BLaER1 (cell line): ENCODE measurements around the gene CMSS1.

ENCODE experiments used
- H3K27ac ChIP-seq: shearing (Covaris generic); formaldehyde crosslinking; 2 replicates; pipeline ENCODE4 v1.8.1; 2022
- H3K27me3 ChIP-seq: shearing (Covaris generic); formaldehyde crosslinking; 2 replicates; pipeline ENCODE4 v1.8.1; 2022
- H3K36me3 ChIP-seq: shearing (Covaris generic); formaldehyde crosslinking; 2 replicates; pipeline ENCODE4 v1.8.1; 2022
- H3K4me1 ChIP-seq: shearing (Covaris generic); formaldehyde crosslinking; 2 replicates; pipeline ENCODE4 v1.8.1; 2022
- H3K4me2 ChIP-seq: shearing (Covaris generic); formaldehyde crosslinking; 2 replicates; pipeline ENCODE4 v1.8.1; 2022
- H3K4me3 ChIP-seq: shearing (Covaris generic); formaldehyde crosslinking; 2 replicates; pipeline ENCODE4 v1.8.1; 2022
- H3K9ac ChIP-seq: shearing (Covaris generic); formaldehyde crosslinking; 2 replicates; pipeline ENCODE4 v1.8.1; 2022
- H3K9me3 ChIP-seq: shearing (Covaris generic); formaldehyde crosslinking; 2 replicates; pipeline ENCODE4 v1.8.1; 2022
- H4K20me1 ChIP-seq: shearing (Covaris generic); formaldehyde crosslinking; 2 replicates; pipeline ENCODE4 v1.8.1; 2022
- Cebpa-rat ChIP-seq: shearing (Covaris generic); IDR thresholded peaks from 2 replicates; pipeline ENCODE4 v1.8.1; 2022

Gene CMSS1

GRCh38 chr3:100124201-100124761 is 306.6 kb downstream of the CMSS1 start:
- Histone ChIP-seq H3K27me3 (no peaks in the 10 kb centered on the region), H3K36me3 (0 out of 2 replicates have a peak, but pooled peaks cover 4% of the 10 kb centered on the region), H3K27ac (no peak overlapping the region), H3K4me1 (peaks cover 8% of the 10 kb centered on the region; the same call in 1 of the 2 replicates), H4K20me1 (no peaks in the 10 kb centered on the region), H3K9me3 (no peaks in the 10 kb centered on the region), H3K4me3 (no peak overlapping the region), H3K9ac (no peak overlapping the region), H3K4me2 (no peak overlapping the region)
- no peak for TF ChIP-seq Cebpa-rat

- peaks cover 8% of the 10 kb centered on the region; the same call in 1 of the 2 replicates for H3K4me1 ChIP-seq
- TF ChIP-seq Cebpa-rat = no peak
- no peak overlapping the region for H3K27ac ChIP-seq
- no peak overlapping the region for H3K9ac ChIP-seq
- no peaks in the 10 kb centered on the region for H4K20me1 ChIP-seq
- no peak overlapping the region for H3K4me3 ChIP-seq
- 0 out of 2 replicates have a peak, but pooled peaks cover 4% of the 10 kb centered on the region for H3K36me3 ChIP-seq
- H3K9me3 ChIP-seq = no peaks in the 10 kb centered on the region
- H3K27me3 ChIP-seq = no peaks in the 10 kb centered on the region
- no peak overlapping the region for H3K4me2 ChIP-seq
Measured at GRCh38 chr3:100125161-100125938, 307.7 kb downstream of the CMSS1 start.

- Histone ChIP-seq H3K9me3 (no peaks in the 10 kb centered on the region), H3K4me3 (no peak overlapping the region)
- no peak for TF ChIP-seq Cebpa-rat
Measured at GRCh38 chr3:100127792-100128191, 310.1 kb downstream of the CMSS1 start.

GRCh38 chr3:100128565-100128964 is 310.9 kb downstream of the CMSS1 start:
- H3K4me1 ChIP-seq = peaks cover 8% of the 10 kb centered on the region; the same call in 1 of the 2 replicates
- H3K27me3 ChIP-seq = no peaks in the 10 kb centered on the region
- 0 out of 2 replicates have a peak, but pooled peaks cover 4% of the 10 kb centered on the region for H3K36me3 ChIP-seq
- no peak overlapping the region for H3K27ac ChIP-seq
- H3K9ac ChIP-seq = no peak overlapping the region
- no peak overlapping the region for H3K4me2 ChIP-seq
- H3K9me3 ChIP-seq = no peaks in the 10 kb centered on the region
- H3K4me3 ChIP-seq = no peak overlapping the region
- H4K20me1 ChIP-seq = no peaks in the 10 kb centered on the region
- TF ChIP-seq Cebpa-rat = no peak

More at GRCh38 chr3:100127792-100128191, 310.1 kb downstream of the CMSS1 start:
- Histone ChIP-seq H3K4me2 (no peak overlapping the region), H3K4me1 (peaks cover 8% of the 10 kb centered on the region; the same call in 1 of the 2 replicates), H3K27ac (no peak overlapping the region), H4K20me1 (no peaks in the 10 kb centered on the region), H3K36me3 (0 out of 2 replicates have a peak, but pooled peaks cover 4% of the 10 kb centered on the region), H3K9ac (no peak overlapping the region), H3K27me3 (no peaks in the 10 kb centered on the region)

GRCh38 chr3:100129941-100130340 is 312.3 kb downstream of the CMSS1 start:
- no peaks in the 10 kb centered on the region for H4K20me1 ChIP-seq
- H3K9me3 ChIP-seq = no peaks in the 10 kb centered on the region
- TF ChIP-seq Cebpa-rat = no peak
- H3K36me3 ChIP-seq = no peaks in the 10 kb centered on the region
- H3K4me1 ChIP-seq = peaks cover 7% of the 10 kb centered on the region; the same call in 1 of the 2 replicates
- no peak overlapping the region for H3K4me2 ChIP-seq
- H3K4me3 ChIP-seq = no peak overlapping the region
- no peaks in the 10 kb centered on the region for H3K27me3 ChIP-seq
- H3K27ac ChIP-seq = no peak overlapping the region
- no peak overlapping the region for H3K9ac ChIP-seq

- Histone ChIP-seq H3K4me3 (no peak overlapping the region), H3K36me3 (no peaks in the 10 kb centered on the region), H4K20me1 (no peaks in the 10 kb centered on the region), H3K27ac (no peak overlapping the region), H3K9me3 (no peaks in the 10 kb centered on the region), H3K27me3 (no peaks in the 10 kb centered on the region), H3K9ac (no peak overlapping the region), H3K4me1 (no peaks in the 10 kb centered on the region), H3K4me2 (no peak overlapping the region)
- TF ChIP-seq Cebpa-rat = no peak
Measured at GRCh38 chr3:100131241-100131640, 313.6 kb downstream of the CMSS1 start.

- no peak for TF ChIP-seq Cebpa-rat
- H3K4me2 ChIP-seq = no peak overlapping the region
- peaks cover 7% of the 10 kb centered on the region; the same call in 1 of the 2 replicates for H3K36me3 ChIP-seq
- H3K9me3 ChIP-seq = no peaks in the 10 kb centered on the region
- no peaks in the 10 kb centered on the region for H4K20me1 ChIP-seq
- no peak overlapping the region for H3K9ac ChIP-seq
- H3K4me1 ChIP-seq = no peaks in the 10 kb centered on the region
- H3K27ac ChIP-seq = no peak overlapping the region
- H3K27me3 ChIP-seq = no peaks in the 10 kb centered on the region
- no peak overlapping the region for H3K4me3 ChIP-seq
Measured at GRCh38 chr3:100136921-100137320, 319.3 kb downstream of the CMSS1 start.

GRCh38 chr3:100140976-100141375 is 323.3 kb downstream of the CMSS1 start:
- Histone ChIP-seq H4K20me1 (no peaks in the 10 kb centered on the region), H3K4me1 (peaks cover 6% of the 10 kb centered on the region; the same call in 1 of the 2 replicates), H3K9me3 (peaks cover 15% of the 10 kb centered on the region), H3K4me2 (no peak overlapping the region), H3K27ac (no peak overlapping the region), H3K9ac (no peak overlapping the region), H3K27me3 (no peaks in the 10 kb centered on the region), H3K4me3 (no peak overlapping the region), H3K36me3 (peaks cover 13% of the 10 kb centered on the region; the same call in 1 of the 2 replicates)
- no peak for TF ChIP-seq Cebpa-rat

- peaks cover 6% of the 10 kb centered on the region; the same call in 1 of the 2 replicates for H3K4me1 ChIP-seq
- H3K27me3 ChIP-seq = no peaks in the 10 kb centered on the region
- H3K9ac ChIP-seq = no peak overlapping the region
- H3K4me2 ChIP-seq = no peak overlapping the region
- no peaks in the 10 kb centered on the region for H4K20me1 ChIP-seq
- H3K36me3 ChIP-seq = peaks cover 13% of the 10 kb centered on the region; the same call in 1 of the 2 replicates
- no peak for TF ChIP-seq Cebpa-rat
- peaks cover 15% of the 10 kb centered on the region for H3K9me3 ChIP-seq
- H3K4me3 ChIP-seq = no peak overlapping the region
- no peak overlapping the region for H3K27ac ChIP-seq
Measured at GRCh38 chr3:100141586-100141985, 323.9 kb downstream of the CMSS1 start.
